BJ (cell line): ENCODE data around the gene DDC. TPM values are rescaled to one million over a fixed set of nuclear protein-coding genes. Genes with fewer than 3 reads are reported as not detected.

ENCODE experiments used
- CTCF ChIA-PET: fragments of 350-600 bp; formaldehyde crosslinking; extraction: SDS; loops from one replicate; lab custom pipeline; 2021; ENCODE audit warnings: antibody characterized with exemption, inconsistent platforms; lab: Yijun Ruan, JAX
- POLR2A ChIA-PET: fragments of 300-600 bp; sonication (Branson Sonifier 250); formaldehyde crosslinking; extraction: SDS; loops from one replicate; lab custom pipeline; 2021; ENCODE audit warnings: antibody characterized with exemption; lab: Charles Lee
- DNase-seq: peaks from one replicate; pipeline ENCODE4 v3.0.0-alpha.2; 2011; ENCODE audit warnings: low read depth
- H3K27me3 ChIP-seq: 2 replicates; pipeline ENCODE4 v1.6.0; 2011; ENCODE audit warnings: low read length; ENCODE audit not compliant: control insufficient read depth, insufficient read depth
- H3K36me3 ChIP-seq: 2 replicates; pipeline ENCODE4 v1.5.1; 2011; ENCODE audit warnings: low read length; ENCODE audit not compliant: control insufficient read depth, insufficient read depth
- H3K4me3 ChIP-seq: 2 replicates; pipeline ENCODE4 v1.5.1; 2011; ENCODE audit warnings: low read depth, mild to moderate bottlenecking, control low read depth, low read length
- polyA plus RNA-seq: library from polyadenylated mRNA; depleted of rRNA; stranded (reverse); fragments of >200 nt; gene quantifications from 2 replicates; pipeline ENCODE4 v1.2.3, GENCODE V29; 2011
- TF ChIP-seq, protein P1 (sequence below): IDR thresholded peaks from 2 replicates; pipeline ENCODE4 v1.5.1; 2011; ENCODE audit warnings: low read depth, mild to moderate bottlenecking, control low read depth, inconsistent platforms, low read length, moderate library complexity; ENCODE audit not compliant: insufficient read depth

Gene DDC
- polyA plus RNA-seq, 1 experiment, result not detected

DNA sequence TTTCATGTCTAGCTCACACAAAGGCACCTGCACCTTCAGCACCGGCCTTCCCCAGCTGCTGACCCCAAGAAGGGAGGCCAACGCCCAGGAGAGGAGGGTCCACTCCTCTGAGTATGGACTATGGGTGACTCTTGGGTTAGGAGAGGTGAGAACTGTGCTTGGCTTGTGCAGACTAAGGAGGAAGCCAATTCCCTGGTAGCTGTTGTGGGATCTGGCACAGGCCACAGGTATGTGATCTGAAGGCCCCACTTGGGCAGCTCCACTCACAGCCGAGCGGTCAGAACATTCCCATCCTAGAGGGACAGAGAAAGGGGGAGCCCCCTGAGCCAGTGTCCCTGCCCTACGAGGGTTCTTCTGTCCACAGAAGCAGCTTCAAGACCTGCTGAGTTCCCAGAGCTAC is 62.3 kb downstream of the DDC start:
- Histone ChIP-seq H3K4me3 (no peak overlapping the region), H3K36me3 (no peaks in the 10 kb centered on the region), H3K27me3 (peaks cover 2% of the 10 kb centered on the region; the same call in 1 of the 2 replicates)
- CTCF ChIA-PET, result interaction anchor here (1.4 to 2.0 kb wide), 3 partner anchors 11 to 93 kb away, joined by 3 to 5 read pairs (median 4); no protein-coding TSS in a partner anchor
- TF ChIP-seq, protein P1, sequence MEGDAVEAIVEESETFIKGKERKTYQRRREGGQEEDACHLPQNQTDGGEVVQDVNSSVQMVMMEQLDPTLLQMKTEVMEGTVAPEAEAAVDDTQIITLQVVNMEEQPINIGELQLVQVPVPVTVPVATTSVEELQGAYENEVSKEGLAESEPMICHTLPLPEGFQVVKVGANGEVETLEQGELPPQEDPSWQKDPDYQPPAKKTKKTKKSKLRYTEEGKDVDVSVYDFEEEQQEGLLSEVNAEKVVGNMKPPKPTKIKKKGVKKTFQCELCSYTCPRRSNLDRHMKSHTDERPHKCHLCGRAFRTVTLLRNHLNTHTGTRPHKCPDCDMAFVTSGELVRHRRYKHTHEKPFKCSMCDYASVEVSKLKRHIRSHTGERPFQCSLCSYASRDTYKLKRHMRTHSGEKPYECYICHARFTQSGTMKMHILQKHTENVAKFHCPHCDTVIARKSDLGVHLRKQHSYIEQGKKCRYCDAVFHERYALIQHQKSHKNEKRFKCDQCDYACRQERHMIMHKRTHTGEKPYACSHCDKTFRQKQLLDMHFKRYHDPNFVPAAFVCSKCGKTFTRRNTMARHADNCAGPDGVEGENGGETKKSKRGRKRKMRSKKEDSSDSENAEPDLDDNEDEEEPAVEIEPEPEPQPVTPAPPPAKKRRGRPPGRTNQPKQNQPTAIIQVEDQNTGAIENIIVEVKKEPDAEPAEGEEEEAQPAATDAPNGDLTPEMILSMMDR, result no peak
- POLR2A ChIA-PET, result no interaction called here
- DNase-seq, result no peak

DNA sequence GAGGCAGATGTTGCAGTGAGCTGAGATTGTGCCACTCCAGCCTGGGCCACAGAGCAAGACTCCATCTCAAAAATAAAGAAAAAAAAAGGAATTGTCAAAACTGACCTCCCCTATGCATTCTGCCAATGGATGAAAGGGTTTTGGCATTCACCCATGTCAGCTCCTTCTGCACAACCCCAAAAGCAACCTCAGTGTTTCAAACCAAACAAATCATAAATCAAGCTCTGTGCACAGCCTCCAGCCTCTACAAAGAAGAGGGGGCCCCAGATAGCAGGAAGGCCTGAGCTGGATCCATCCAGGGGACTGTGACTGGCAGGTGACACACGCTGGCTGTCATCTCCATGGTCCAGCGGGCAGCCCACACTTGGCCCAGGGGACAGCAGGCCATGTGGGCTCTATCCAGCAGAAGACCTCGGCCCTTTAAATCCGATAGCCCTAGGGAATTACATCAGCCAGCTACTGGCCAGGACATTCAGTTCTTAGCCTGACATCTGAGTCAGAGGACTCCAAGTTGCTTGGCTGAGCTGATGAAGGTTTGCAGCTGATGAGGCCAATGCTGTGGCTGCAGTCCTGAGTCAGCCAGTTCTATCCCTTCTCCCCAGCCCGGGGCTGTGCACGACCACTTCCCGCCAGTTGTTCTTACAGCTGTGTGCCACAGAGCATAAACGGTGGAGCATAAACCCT is 63.1 kb downstream of the DDC start:
- peak; percentile 47 for DNase-seq
- Histone ChIP-seq H3K36me3 (no peaks in the 10 kb centered on the region), H3K4me3 (no peak overlapping the region), H3K27me3 (peaks cover 2% of the 10 kb centered on the region; the same call in 1 of the 2 replicates)
- POLR2A ChIA-PET, result no interaction called here
- TF ChIP-seq, protein P1, result no peak
- CTCF ChIA-PET, result interaction anchor here (0.9 to 2.0 kb wide), 3 partner anchors 12 to 661 kb away, joined by 3 to 5 read pairs (median 4); no protein-coding TSS in a partner anchor

DNA sequence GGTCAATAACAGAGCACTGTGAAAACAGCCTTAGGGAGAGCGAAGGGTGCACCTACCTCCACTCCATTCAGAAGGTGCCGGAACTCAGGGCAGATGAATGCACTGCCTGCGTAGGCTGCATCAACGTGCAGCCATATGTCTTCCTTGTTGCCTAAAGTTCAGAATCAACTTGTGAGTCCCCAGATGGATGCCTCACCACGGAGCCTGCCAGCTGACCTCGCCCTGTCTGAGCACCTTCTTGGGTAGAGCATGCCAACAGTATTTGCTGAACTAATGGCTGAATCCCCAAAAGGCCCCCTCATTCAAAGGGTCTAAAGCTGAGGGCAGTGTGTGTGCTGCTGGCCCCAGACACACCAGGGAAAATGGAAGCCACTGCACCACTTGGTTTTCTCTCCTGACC is 66.1 kb downstream of the DDC start:
- Histone ChIP-seq H3K36me3 (no peaks in the 10 kb centered on the region), H3K4me3 (no peak overlapping the region), H3K27me3 (no peaks in the 10 kb centered on the region)
- POLR2A ChIA-PET, result no interaction called here
- CTCF ChIA-PET, result interaction anchor here (1.1 kb wide), 1 partner anchor 9 kb away, joined by 3 read pairs; no protein-coding TSS in a partner anchor
- TF ChIP-seq, protein P1, result no peak
- no peak for DNase-seq

DNA sequence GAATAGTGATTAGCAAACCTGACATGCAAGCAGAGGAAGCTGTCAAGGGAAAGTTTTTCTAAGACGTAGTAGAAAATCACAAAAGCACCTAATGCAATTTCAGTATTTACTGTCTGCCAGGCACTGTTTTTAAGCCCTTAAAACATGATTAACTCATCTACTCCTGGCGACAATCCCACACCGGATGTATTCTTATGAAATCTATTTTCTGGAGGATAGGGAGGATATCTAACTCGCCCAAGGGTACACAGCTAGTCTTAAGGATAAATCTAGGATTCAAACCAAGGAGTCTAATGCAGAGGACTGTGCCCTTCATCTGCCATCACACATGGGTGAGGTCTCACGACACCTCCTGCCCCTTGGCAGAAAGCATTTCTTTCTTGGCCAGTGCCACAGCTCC is 67.2 kb downstream of the DDC start:
- CTCF ChIA-PET, result interaction anchor here (0.7 to 2.0 kb wide), 3 partner anchors 11 to 663 kb away, joined by 3 to 5 read pairs (median 3); no protein-coding TSS in a partner anchor
- TF ChIP-seq, protein P1, result no peak

DNA sequence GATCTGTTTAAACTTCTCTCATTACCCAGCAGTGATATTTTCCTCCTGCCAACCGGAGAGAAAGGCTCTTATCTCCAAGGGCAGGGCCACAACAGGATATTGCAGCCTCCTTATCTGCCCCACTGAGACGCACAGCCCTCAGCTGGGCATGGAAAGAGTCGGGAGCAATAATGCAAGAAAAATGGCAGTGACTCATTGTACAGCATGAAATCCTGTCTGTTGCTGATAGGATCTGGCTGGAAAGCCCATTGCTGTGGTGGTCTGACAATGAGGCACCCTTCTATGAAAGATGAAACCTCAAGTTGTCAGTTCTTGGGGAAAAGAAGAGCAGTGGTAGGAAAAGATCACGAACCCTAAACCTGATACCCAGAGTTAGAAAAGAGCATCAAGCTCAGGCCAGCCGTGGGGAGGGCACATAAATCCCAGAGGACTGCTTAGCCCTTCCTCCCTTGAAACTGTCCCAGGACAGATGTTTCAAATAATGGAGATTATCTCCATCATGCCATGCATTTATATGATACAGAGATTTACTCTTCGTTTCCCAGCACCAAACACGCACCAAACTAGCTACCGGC is 68.0 kb downstream of the DDC start:
- Histone ChIP-seq H3K4me3 (no peak overlapping the region), H3K27me3 (no peaks in the 10 kb centered on the region), H3K36me3 (no peaks in the 10 kb centered on the region)
- CTCF ChIA-PET, result interaction anchor here (1.2 to 2.1 kb wide), 3 partner anchors 10 to 664 kb away, joined by 3 to 5 read pairs (median 5); no protein-coding TSS in a partner anchor
- POLR2A ChIA-PET, result no interaction called here
- no peak for DNase-seq
- TF ChIP-seq, protein P1, result no peak

More for the DNA sequence above, 67.2 kb downstream of the DDC start:
- POLR2A ChIA-PET, result no interaction called here
- no peak for DNase-seq
- Histone ChIP-seq H3K36me3 (no peaks in the 10 kb centered on the region), H3K27me3 (no peaks in the 10 kb centered on the region), H3K4me3 (no peak overlapping the region)
